ENCODE measurements around the gene NPTXR. TPM values are rescaled to one million over a fixed set of nuclear protein-coding genes. Genes with fewer than 3 reads are reported as not detected.

Gene NPTXR
- total and polyA plus RNA-seq, 4 donors: 0.98 to 5.8 (median 2.8) TPM

DNA sequence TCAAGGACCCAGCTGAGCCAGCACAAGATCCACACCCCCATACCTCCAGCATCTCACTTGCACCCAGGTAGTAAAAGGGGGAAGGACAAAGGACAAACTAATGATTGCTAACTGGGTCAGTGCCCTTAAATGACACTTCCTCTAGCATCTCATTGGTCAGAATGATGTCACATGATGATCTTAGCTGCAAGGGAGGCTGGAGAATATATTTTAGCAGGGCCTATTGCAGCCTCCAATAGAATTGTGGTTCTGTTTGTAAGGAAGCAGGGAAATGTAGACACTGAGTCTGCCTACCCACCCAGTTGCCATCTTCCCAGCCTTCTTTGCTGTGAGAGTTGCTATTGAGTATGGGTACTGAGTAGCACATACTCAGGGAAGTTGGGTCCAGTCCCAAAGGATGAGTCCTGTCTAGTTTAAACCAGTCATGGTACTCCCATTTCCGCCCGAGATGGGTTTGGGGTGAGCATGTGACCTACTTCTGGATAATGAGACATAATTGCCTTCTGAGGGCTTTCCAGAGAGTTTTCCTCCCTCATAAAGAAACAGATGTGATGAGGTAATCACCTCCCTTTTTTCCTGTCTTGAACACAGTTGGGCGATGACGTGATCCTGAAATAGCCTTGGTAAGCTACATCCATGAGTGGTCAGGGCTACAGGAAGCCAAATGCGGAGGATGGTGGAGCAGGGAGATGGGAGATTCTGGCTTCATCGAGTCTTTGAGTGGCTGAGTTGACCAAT lies 44.4 kb downstream of the NPTXR start:
- Histone ChIP-seq H3K27me3 (ENCODE audit: control insufficient read depth in 3 of 3, insufficient read depth in 3 of 3, low read length in 2 of 3) (peaks cover 0 to 24% (median 0%) of the 10 kb centered on the region in 3 donors), H3K27ac (ENCODE audit: low read depth in 1 of 2, low read length in 1 of 2) (no peak overlapping the region), H3K4me1 (ENCODE audit: control insufficient read depth in 5 of 5, insufficient read depth in 5 of 5, low read length in 5 of 5) (peaks cover 0 to 3% (median 0%) of the 10 kb centered on the region in 5 donors), H3K9me3 (ENCODE audit: control insufficient read depth in 4 of 4, insufficient read depth in 3 of 4, low read length in 3 of 4) (peaks cover 0 to 7% (median 0%) of the 10 kb centered on the region in 4 donors), H3K9ac (ENCODE audit: insufficient read depth in 1 of 2, low read length in 2 of 2) (no peak overlapping the region), H3K4me3 (no peak overlapping the region), H3K36me3 (ENCODE audit: control insufficient read depth in 4 of 4, insufficient read depth in 4 of 4, low read length in 4 of 4) (no peaks in the 10 kb centered on the region)
- ATAC-seq (ENCODE audit: insufficient read depth, low FRiP score): no peak
- 85 to 90% methylated on average over 6 of the region's 6 CpGs for WGBS, 2 donors
- no peak for DNase-seq
- TF ChIP-seq, protein P1, sequence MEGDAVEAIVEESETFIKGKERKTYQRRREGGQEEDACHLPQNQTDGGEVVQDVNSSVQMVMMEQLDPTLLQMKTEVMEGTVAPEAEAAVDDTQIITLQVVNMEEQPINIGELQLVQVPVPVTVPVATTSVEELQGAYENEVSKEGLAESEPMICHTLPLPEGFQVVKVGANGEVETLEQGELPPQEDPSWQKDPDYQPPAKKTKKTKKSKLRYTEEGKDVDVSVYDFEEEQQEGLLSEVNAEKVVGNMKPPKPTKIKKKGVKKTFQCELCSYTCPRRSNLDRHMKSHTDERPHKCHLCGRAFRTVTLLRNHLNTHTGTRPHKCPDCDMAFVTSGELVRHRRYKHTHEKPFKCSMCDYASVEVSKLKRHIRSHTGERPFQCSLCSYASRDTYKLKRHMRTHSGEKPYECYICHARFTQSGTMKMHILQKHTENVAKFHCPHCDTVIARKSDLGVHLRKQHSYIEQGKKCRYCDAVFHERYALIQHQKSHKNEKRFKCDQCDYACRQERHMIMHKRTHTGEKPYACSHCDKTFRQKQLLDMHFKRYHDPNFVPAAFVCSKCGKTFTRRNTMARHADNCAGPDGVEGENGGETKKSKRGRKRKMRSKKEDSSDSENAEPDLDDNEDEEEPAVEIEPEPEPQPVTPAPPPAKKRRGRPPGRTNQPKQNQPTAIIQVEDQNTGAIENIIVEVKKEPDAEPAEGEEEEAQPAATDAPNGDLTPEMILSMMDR (IDR thresholded peaks at IDR 0.05; ENCODE audit: control extremely low read depth, extremely low read depth): no peak

DNA sequence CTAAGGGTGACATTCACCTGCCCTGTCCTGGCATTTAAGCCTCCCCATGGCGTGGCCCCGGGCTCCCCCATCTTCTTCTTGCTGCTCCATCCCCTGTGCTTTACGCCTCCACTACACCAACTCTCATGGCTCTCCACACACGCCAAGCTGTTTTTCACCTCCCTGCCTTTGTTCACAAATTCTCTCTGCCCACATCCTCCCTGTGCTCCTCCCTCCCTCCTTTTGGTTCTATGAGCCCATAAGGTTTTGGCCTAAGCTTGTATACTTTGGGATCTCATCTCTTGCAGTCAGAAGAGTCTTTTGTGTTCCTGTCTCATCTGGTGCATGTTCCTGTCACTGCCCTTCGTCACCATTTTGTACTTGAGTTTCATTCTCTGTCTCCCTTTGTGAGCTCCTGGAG lies 45.3 kb downstream of the NPTXR start:
- Histone ChIP-seq H3K27ac (ENCODE audit: low read depth in 1 of 2, low read length in 1 of 2) (no peak overlapping the region), H3K27me3 (ENCODE audit: control insufficient read depth in 3 of 3, insufficient read depth in 3 of 3, low read length in 2 of 3) (peaks cover 0 to 24% (median 0%) of the 10 kb centered on the region in 3 donors), H3K4me3 (no peak overlapping the region), H3K36me3 (ENCODE audit: control insufficient read depth in 4 of 4, insufficient read depth in 4 of 4, low read length in 4 of 4) (no peaks in the 10 kb centered on the region), H3K9me3 (ENCODE audit: control insufficient read depth in 4 of 4, insufficient read depth in 3 of 4, low read length in 3 of 4) (peaks cover 0 to 7% (median 0%) of the 10 kb centered on the region in 4 donors), H3K4me1 (ENCODE audit: control insufficient read depth in 5 of 5, insufficient read depth in 5 of 5, low read length in 5 of 5) (peaks cover 0 to 6% (median 0%) of the 10 kb centered on the region in 5 donors), H3K9ac (ENCODE audit: insufficient read depth in 1 of 2, low read length in 2 of 2) (no peak overlapping the region)
- 73 to 81% methylated on average over 5 of the region's 5 CpGs for WGBS, 2 donors
- ATAC-seq (ENCODE audit: insufficient read depth, low FRiP score) (no peak), DNase-seq (no peak)
- TF ChIP-seq, protein P1 (IDR thresholded peaks at IDR 0.05; ENCODE audit: control extremely low read depth, extremely low read depth): no peak

DNA sequence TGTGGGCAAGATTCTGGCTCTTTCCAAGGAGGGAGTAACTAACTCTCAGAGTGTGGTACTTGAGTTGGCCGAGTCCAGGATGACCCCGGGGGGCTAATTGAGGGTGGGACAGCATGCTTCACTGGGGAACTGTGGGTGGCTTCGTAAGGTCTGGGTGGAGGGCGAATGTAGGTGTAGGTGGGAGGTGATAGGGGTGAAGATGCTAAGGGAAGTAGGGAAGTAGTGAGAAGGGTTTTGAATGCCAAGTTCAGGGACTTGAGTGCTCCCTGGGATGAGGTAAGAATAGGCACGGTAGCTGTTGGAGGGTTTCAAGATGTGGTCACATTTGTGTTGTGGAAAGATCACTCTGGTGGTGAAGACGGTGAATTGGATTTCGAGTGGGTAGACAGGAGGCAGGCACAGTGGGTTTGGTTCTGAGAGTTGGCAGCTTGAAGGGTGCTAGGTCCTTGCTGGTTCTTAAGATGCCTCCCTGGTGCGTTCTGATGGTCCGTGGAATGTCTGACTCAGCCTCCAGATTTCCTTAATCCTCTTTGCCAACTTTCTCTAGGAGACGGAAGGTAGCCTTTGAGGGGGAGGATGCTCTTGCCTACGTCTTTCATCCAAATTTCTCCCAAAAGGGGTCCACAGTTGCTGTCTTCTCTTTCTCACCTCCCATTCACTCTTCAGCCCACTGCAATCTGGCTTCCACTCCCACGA lies 47.4 kb downstream of the NPTXR start:
- 79 to 89% methylated on average over 12 of the region's 12 CpGs for WGBS, 2 donors
- Histone ChIP-seq H3K36me3 (ENCODE audit: control insufficient read depth in 4 of 4, insufficient read depth in 4 of 4, low read length in 4 of 4) (no peaks in the 10 kb centered on the region), H3K4me3 (no peak overlapping the region), H3K9ac (ENCODE audit: insufficient read depth in 1 of 2, low read length in 2 of 2) (no peak overlapping the region), H3K9me3 (ENCODE audit: control insufficient read depth in 4 of 4, insufficient read depth in 3 of 4, low read length in 3 of 4) (peaks cover 0 to 7% (median 0%) of the 10 kb centered on the region in 4 donors), H3K27me3 (ENCODE audit: control insufficient read depth in 3 of 3, insufficient read depth in 3 of 3, low read length in 2 of 3) (peaks cover 0 to 16% (median 0%) of the 10 kb centered on the region in 3 donors), H3K27ac (ENCODE audit: low read depth in 1 of 2, low read length in 1 of 2) (no peak overlapping the region), H3K4me1 (ENCODE audit: control insufficient read depth in 5 of 5, insufficient read depth in 5 of 5, low read length in 5 of 5) (peaks cover 0 to 15% (median 0%) of the 10 kb centered on the region in 5 donors)
- no peak for ATAC-seq (ENCODE audit: insufficient read depth, low FRiP score)
- no peak for DNase-seq
- TF ChIP-seq, protein P1 (IDR thresholded peaks at IDR 0.05; ENCODE audit: control extremely low read depth, extremely low read depth): no peak
